ENCODE measurements around the gene KIAA0232. TPM values are rescaled to one million over a fixed set of nuclear protein-coding genes. Genes with fewer than 3 reads are reported as not detected.

The KIAA0232 gene
- total and polyA plus RNA-seq, 9 of the 15 experiments (the other 6 are each of a cell fraction or from before 2014, with no cell fraction given) = 3.5 to 17.4 (median 13.0) TPM

GRCh38 chr4:6892190-6892908, 109.8 kb downstream of the KIAA0232 start:
- in situ Hi-C loops (cut with MboI) = no loop called here
- FAIRE-seq (peak; percentile 92), DNase-seq (ENCODE audit: extremely low read depth in 1 of 4, low spot score in 3 of 4) (peak; percentile 89 to 93 (median 89)), ATAC-seq (peak; percentile 89)
- H4K20me1 ChIP-seq (replicated peaks; ENCODE audit: control insufficient read depth, insufficient read depth, low read length) = no peaks in the 10 kb centered on the region
- intact Hi-C loops (cut with micrococcal nuclease) = loop anchor here (5.0 kb wide), 2 partner anchors 175 to 190 kb away; partner anchors contain the start of gene GRPEL1
- no peaks in the 10 kb centered on the region for H3K27me3 ChIP-seq (ENCODE audit: control insufficient read depth in 2 of 2, insufficient read depth in 2 of 2, low read length in 2 of 2)
- peaks cover 8% of the 10 kb centered on the region for H3K9me3 ChIP-seq (replicated peaks; ENCODE audit: control insufficient read depth, insufficient read depth, low read depth, low read length)
- peak overlapping the region; percentile 91 for H2AFZ ChIP-seq (ENCODE audit: low read depth, low read length)
- H3K9me1 ChIP-seq (ENCODE audit: control insufficient read depth, insufficient read depth, low read length) = no peaks in the 10 kb centered on the region
- peaks cover 35 to 60% of the 10 kb centered on the region in 2 experiments for H3K4me1 ChIP-seq (replicated peaks in 1 of 2; ENCODE audit: control insufficient read depth in 2 of 2, insufficient read depth in 2 of 2, low read length in 2 of 2)
- peak overlapping the region; percentile 1; the same call in 1 of the 2 replicates for H3K4me3 ChIP-seq
- 7% methylated on average over 17 of the region's 20 CpGs for WGBS (ENCODE audit: insufficient coverage, low coverage, missing lambda C conversion rate)
- ChIA-PET CTCF (ENCODE audit: low intra/inter-chr PET ratio) (interaction anchor here (0.6 kb wide), 1 partner anchor 187 kb away, joined by 6 read pairs; no protein-coding TSS in a partner anchor), POLR2A (interaction anchor here (0.6 to 3.8 kb wide), 6 partner anchors 14 to 185 kb away, joined by 3 to 20 read pairs (median 4); partner anchors contain the start of gene TBC1D14)
- peak overlapping the region; percentile 72 for H3K4me2 ChIP-seq (ENCODE audit: insufficient read depth, low read length)
- H3K79me2 ChIP-seq (ENCODE audit: control insufficient read depth, insufficient read depth, low read length) = no peaks in the 10 kb centered on the region
- H3K36me3 ChIP-seq (ENCODE audit: control insufficient read depth, insufficient read depth, low read length) = no peaks in the 10 kb centered on the region
- peak overlapping the region; percentile 80 for H3K27ac ChIP-seq (ENCODE audit: extremely low read depth, low read depth, low read length)
- peak overlapping the region; percentile 51 to 61 for H3K9ac ChIP-seq (ENCODE audit: insufficient read depth in 1 of 2, low read depth in 2 of 2, low read length in 2 of 2)
- BruUV-seq (replicated peaks) = no TSS peak
- TF ChIP-seq NCOA2 (IDR thresholded peaks at IDR 0.05; ENCODE audit: partially characterized antibody in 2 of 2) (no peak), BCOR (IDR thresholded peaks at IDR 0.05) (0 out of 2 replicates have a peak, but pooled peaks have one; percentile 11), COPS2 (conservative IDR thresholded peaks at IDR 0.05) (no peak), MTA2 (IDR thresholded peaks at IDR 0.05; ENCODE audit: low read depth) (no peak), CBX5 (IDR thresholded peaks at IDR 0.05; ENCODE audit: borderline replicate concordance, low read depth) (0 out of 2 replicates have a peak, but pooled peaks have one; percentile 33), ELK1 (CRISPR knock-in tag; IDR thresholded peaks at IDR 0.05) (no peak), ZNF143 (CRISPR knock-in tag; IDR thresholded peaks at IDR 0.05) (no peak), ZNF165 (CRISPR knock-in tag; IDR thresholded peaks at IDR 0.05; ENCODE audit: borderline replicate concordance) (no peak), ZZZ3 (IDR thresholded peaks at IDR 0.05) (no peak), ZNF668 (CRISPR knock-in tag; IDR thresholded peaks at IDR 0.05) (no peak), NR2C2 (CRISPR knock-in tag; IDR thresholded peaks at IDR 0.05) (no peak), NR2C2 (tag; IDR thresholded peaks at IDR 0.05) (no peak), KDM5B (IDR thresholded peaks at IDR 0.05; ENCODE audit: insufficient replicate concordance, low read depth, low read length) (peak; percentile 46), STAT6 (CRISPR knock-in tag; IDR thresholded peaks at IDR 0.05) (no peak), ZNF551 (CRISPR knock-in tag; IDR thresholded peaks at IDR 0.05) (no peak), POLR2G (IDR thresholded peaks at IDR 0.05; ENCODE audit: low read depth, low read length) (peak; percentile 65), ZFP91 (CRISPR knock-in tag; IDR thresholded peaks at IDR 0.05) (no peak), CBFA2T3 (IDR thresholded peaks at IDR 0.05) (peak; percentile 23)

All from K562 (cell line).